Measurements from ENCODE around the gene PLD5. TPM values are rescaled to one million over a fixed set of nuclear protein-coding genes. Genes with fewer than 3 reads are reported as not detected.
"Not testable (repeated sequence)": the region's sequence is repeated elsewhere in the genome, so short reads cannot be mapped to it uniquely, and the experiment has no call there.

The PLD5 gene
- polyA plus RNA-seq, 1 donor, result 0.36 TPM

- Histone ChIP-seq H3K9me3 (ENCODE audit: control insufficient read depth, low read depth, low read length) (no peaks in the 10 kb centered on the region), H3K27me3 (ENCODE audit: control insufficient read depth, insufficient read depth, low read length) (no peaks in the 10 kb centered on the region), H3K4me3 (ENCODE audit: low read length) (no peak overlapping the region), H3K36me3 (ENCODE audit: control insufficient read depth, insufficient read depth, low read length) (no peaks in the 10 kb centered on the region), H3K27ac (ENCODE audit: low read length) (no peak overlapping the region), H3K4me1 (ENCODE audit: control insufficient read depth, insufficient read depth, low read length) (no peaks in the 10 kb centered on the region)
- WGBS (ENCODE audit: insufficient coverage, low lambda C conversion rate), result no CpG with 5 or more reads among the region's 6 CpGs
- DNase-seq, result no peak
These were observed 385.1 kb downstream of the PLD5 start for GRCh38 chr1:242139442-242139841.

GRCh38 chr1:242133796-242134195 is 390.7 kb downstream of the PLD5 start:
- Histone ChIP-seq H3K4me1 (ENCODE audit: control insufficient read depth, insufficient read depth, low read length) (no peaks in the 10 kb centered on the region), H3K27me3 (ENCODE audit: control insufficient read depth, insufficient read depth, low read length) (no peaks in the 10 kb centered on the region), H3K36me3 (ENCODE audit: control insufficient read depth, insufficient read depth, low read length) (no peaks in the 10 kb centered on the region), H3K9me3 (ENCODE audit: control insufficient read depth, low read depth, low read length) (no peaks in the 10 kb centered on the region), H3K4me3 (ENCODE audit: low read length) (no peak overlapping the region), H3K27ac (ENCODE audit: low read length) (no peak overlapping the region)
- no CpG with 5 or more reads among the region's 3 CpGs for WGBS (ENCODE audit: insufficient coverage, low lambda C conversion rate)
- no peak for DNase-seq

GRCh38 chr1:242133351-242133750 is 391.1 kb downstream of the PLD5 start:
- DNase-seq, result no peak
- no peaks in the 10 kb centered on the region for H3K4me1 ChIP-seq (ENCODE audit: control insufficient read depth, insufficient read depth, low read length)
- no peaks in the 10 kb centered on the region for H3K36me3 ChIP-seq (ENCODE audit: control insufficient read depth, insufficient read depth, low read length)
- no peak overlapping the region for H3K4me3 ChIP-seq (ENCODE audit: low read length)
- no peaks in the 10 kb centered on the region for H3K27me3 ChIP-seq (ENCODE audit: control insufficient read depth, insufficient read depth, low read length)
- H3K9me3 ChIP-seq (ENCODE audit: control insufficient read depth, low read depth, low read length), result no peaks in the 10 kb centered on the region
- WGBS (ENCODE audit: insufficient coverage, low lambda C conversion rate), result 100% methylated on average over 1 of the region's 1 CpG
- H3K27ac ChIP-seq (ENCODE audit: low read length), result no peak overlapping the region

GRCh38 chr1:242132121-242132817 is 392.2 kb downstream of the PLD5 start:
- Histone ChIP-seq H3K27ac (ENCODE audit: low read length) (no peak overlapping the region), H3K4me1 (ENCODE audit: control insufficient read depth, insufficient read depth, low read length) (no peaks in the 10 kb centered on the region), H3K4me3 (ENCODE audit: low read length) (no peak overlapping the region), H3K9me3 (ENCODE audit: control insufficient read depth, low read depth, low read length) (no peaks in the 10 kb centered on the region), H3K36me3 (ENCODE audit: control insufficient read depth, insufficient read depth, low read length) (no peaks in the 10 kb centered on the region), H3K27me3 (ENCODE audit: control insufficient read depth, insufficient read depth, low read length) (no peaks in the 10 kb centered on the region)
- WGBS (ENCODE audit: insufficient coverage, low lambda C conversion rate), result no CpG with 5 or more reads among the region's 9 CpGs
- no peak for DNase-seq

- DNase-seq, result no peak
- Histone ChIP-seq H3K4me1 (ENCODE audit: control insufficient read depth, insufficient read depth, low read length) (no peaks in the 10 kb centered on the region), H3K4me3 (ENCODE audit: low read length) (no peak overlapping the region), H3K27ac (ENCODE audit: low read length) (no peak overlapping the region), H3K27me3 (ENCODE audit: control insufficient read depth, insufficient read depth, low read length) (no peaks in the 10 kb centered on the region), H3K9me3 (ENCODE audit: control insufficient read depth, low read depth, low read length) (no peaks in the 10 kb centered on the region), H3K36me3 (ENCODE audit: control insufficient read depth, insufficient read depth, low read length) (no peaks in the 10 kb centered on the region)
- 90% methylated on average over 2 of the region's 8 CpGs for WGBS (ENCODE audit: insufficient coverage, low lambda C conversion rate)
These were observed 395.5 kb downstream of the PLD5 start for GRCh38 chr1:242128951-242129502.

- H3K36me3 ChIP-seq (ENCODE audit: control insufficient read depth, insufficient read depth, low read length), result no peaks in the 10 kb centered on the region
- DNase-seq, result no peak
- no peaks in the 10 kb centered on the region for H3K27me3 ChIP-seq (ENCODE audit: control insufficient read depth, insufficient read depth, low read length)
- no peaks in the 10 kb centered on the region for H3K4me1 ChIP-seq (ENCODE audit: control insufficient read depth, insufficient read depth, low read length)
- H3K9me3 ChIP-seq (ENCODE audit: control insufficient read depth, low read depth, low read length), result no peaks in the 10 kb centered on the region
- no peak overlapping the region for H3K4me3 ChIP-seq (ENCODE audit: low read length)
- H3K27ac ChIP-seq (ENCODE audit: low read length), result no peak overlapping the region
- no CpG with 5 or more reads among the region's 2 CpGs for WGBS (ENCODE audit: insufficient coverage, low lambda C conversion rate)
These were observed 404.1 kb downstream of the PLD5 start for GRCh38 chr1:242120432-242120831.

- no peaks in the 10 kb centered on the region for H3K27me3 ChIP-seq (ENCODE audit: control insufficient read depth, insufficient read depth, low read length)
- H3K9me3 ChIP-seq (ENCODE audit: control insufficient read depth, low read depth, low read length), result no peaks in the 10 kb centered on the region
- no peaks in the 10 kb centered on the region for H3K36me3 ChIP-seq (ENCODE audit: control insufficient read depth, insufficient read depth, low read length)
- H3K4me1 ChIP-seq (ENCODE audit: control insufficient read depth, insufficient read depth, low read length), result no peaks in the 10 kb centered on the region
- 65% methylated on average over 2 of the region's 4 CpGs for WGBS (ENCODE audit: insufficient coverage, low lambda C conversion rate)
- H3K4me3 ChIP-seq (ENCODE audit: low read length), result no peak overlapping the region
- H3K27ac ChIP-seq (ENCODE audit: low read length), result no peak overlapping the region
- no peak for DNase-seq
These were observed 423.6 kb downstream of the PLD5 start for GRCh38 chr1:242100921-242101320.

- H3K27ac ChIP-seq (ENCODE audit: low read length); H3K27me3 ChIP-seq (ENCODE audit: control insufficient read depth, insufficient read depth, low read length); H3K4me1 ChIP-seq (ENCODE audit: control insufficient read depth, insufficient read depth, low read length); H3K36me3 ChIP-seq (ENCODE audit: control insufficient read depth, insufficient read depth, low read length); H3K9me3 ChIP-seq (ENCODE audit: control insufficient read depth, low read depth, low read length); H3K4me3 ChIP-seq (ENCODE audit: low read length); DNase-seq: not testable (repeated sequence)
- WGBS (ENCODE audit: insufficient coverage, low lambda C conversion rate), result no CpG with 5 or more reads among the region's 3 CpGs
These were observed 427.2 kb downstream of the PLD5 start for GRCh38 chr1:242097283-242097682.

GRCh38 chr1:242093116-242093515 is 431.4 kb downstream of the PLD5 start:
- WGBS (ENCODE audit: insufficient coverage, low lambda C conversion rate), result 83% methylated on average over 1 of the region's 11 CpGs
- Histone ChIP-seq H3K4me1 (ENCODE audit: control insufficient read depth, insufficient read depth, low read length) (no peaks in the 10 kb centered on the region), H3K4me3 (ENCODE audit: low read length) (no peak overlapping the region), H3K27ac (ENCODE audit: low read length) (no peak overlapping the region), H3K9me3 (ENCODE audit: control insufficient read depth, low read depth, low read length) (no peaks in the 10 kb centered on the region), H3K36me3 (ENCODE audit: control insufficient read depth, insufficient read depth, low read length) (no peaks in the 10 kb centered on the region), H3K27me3 (ENCODE audit: control insufficient read depth, insufficient read depth, low read length) (no peaks in the 10 kb centered on the region)
- no peak for DNase-seq

- no peak overlapping the region for H3K27ac ChIP-seq (ENCODE audit: low read length)
- no peaks in the 10 kb centered on the region for H3K36me3 ChIP-seq (ENCODE audit: control insufficient read depth, insufficient read depth, low read length)
- H3K4me1 ChIP-seq (ENCODE audit: control insufficient read depth, insufficient read depth, low read length), result no peaks in the 10 kb centered on the region
- no peak for DNase-seq
- no peaks in the 10 kb centered on the region for H3K9me3 ChIP-seq (ENCODE audit: control insufficient read depth, low read depth, low read length)
- no peak overlapping the region for H3K4me3 ChIP-seq (ENCODE audit: low read length)
- no peaks in the 10 kb centered on the region for H3K27me3 ChIP-seq (ENCODE audit: control insufficient read depth, insufficient read depth, low read length)
- no CpG with 5 or more reads among the region's 5 CpGs for WGBS (ENCODE audit: insufficient coverage, low lambda C conversion rate)
These were observed 434.6 kb downstream of the PLD5 start for GRCh38 chr1:242089911-242090310.

- no peak overlapping the region for H3K4me3 ChIP-seq (ENCODE audit: low read length)
- H3K27ac ChIP-seq (ENCODE audit: low read length), result no peak overlapping the region
- no peaks in the 10 kb centered on the region for H3K9me3 ChIP-seq (ENCODE audit: control insufficient read depth, low read depth, low read length)
- WGBS (ENCODE audit: insufficient coverage, low lambda C conversion rate), result 85% methylated on average over 2 of the region's 2 CpGs
- no peaks in the 10 kb centered on the region for H3K36me3 ChIP-seq (ENCODE audit: control insufficient read depth, insufficient read depth, low read length)
- H3K27me3 ChIP-seq (ENCODE audit: control insufficient read depth, insufficient read depth, low read length), result no peaks in the 10 kb centered on the region
- DNase-seq, result no peak
- H3K4me1 ChIP-seq (ENCODE audit: control insufficient read depth, insufficient read depth, low read length), result no peaks in the 10 kb centered on the region
These were observed 435.6 kb downstream of the PLD5 start for GRCh38 chr1:242088875-242089274.

All from large intestine (tissue), 3 donors.